H7 (cell line): ENCODE measurements around the gene TMEM127. TPM values are rescaled to one million over a fixed set of nuclear protein-coding genes. Genes with fewer than 3 reads are reported as not detected.
A peak's percentile ranks its signal among the peaks of the same experiment; 100 is the strongest.

Experiments
- DNase-seq: peaks from one replicate; pipeline ENCODE4 v3.0.0; 2012
- H3K27me3 ChIP-seq: 2 replicates; pipeline ENCODE4 v1.6.0; 2011; ENCODE audit warnings: mild to moderate bottlenecking, low read length; ENCODE audit not compliant: control insufficient read depth, insufficient read depth
- H3K36me3 ChIP-seq: replicated peaks from 2 replicates; pipeline ENCODE4 v1.5.1; 2011; ENCODE audit warnings: low read length; ENCODE audit not compliant: control insufficient read depth, insufficient read depth
- H3K4me3 ChIP-seq: 2 replicates; pipeline ENCODE4 v1.5.1; 2011; ENCODE audit warnings: low read depth, mild to moderate bottlenecking, control low read depth, low read length, moderate library complexity; ENCODE audit not compliant: insufficient read depth
- total RNA-seq: library from RNA; depleted of rRNA; stranded (reverse); fragments of >200 nt; shearing (Covaris generic); gene quantifications from 2 replicates; pipeline ENCODE4 v1.2.3, GENCODE V29; 2014

The TMEM127 gene
- total RNA-seq, 1 experiment from 2014 or later, result 13.8 TPM

DNA sequence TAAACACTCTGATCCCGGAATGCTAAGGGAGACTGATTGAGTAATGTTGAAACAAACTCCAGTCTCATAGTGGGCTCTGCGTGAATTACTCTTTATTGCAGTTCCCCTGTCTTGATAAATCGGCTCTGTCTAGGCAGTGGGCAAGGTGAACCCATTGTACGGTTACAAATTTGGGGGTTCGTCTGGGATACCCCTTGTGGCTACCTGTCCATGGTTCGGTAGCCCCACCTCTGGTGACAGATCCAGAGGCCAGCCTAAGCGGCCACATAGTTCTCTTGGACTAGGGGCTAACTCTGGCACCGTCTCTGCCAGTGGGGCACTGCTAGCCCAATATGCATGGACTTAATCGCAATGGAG is 56.1 kb downstream of the TMEM127 start:
- no peaks in the 10 kb centered on the region for H3K36me3 ChIP-seq
- no peak for DNase-seq
- H3K4me3 ChIP-seq, result peak overlapping the region; percentile 97
- no peaks in the 10 kb centered on the region for H3K27me3 ChIP-seq

GRCh38 chr2:96209011-96209728 is 56.6 kb downstream of the TMEM127 start:
- peak overlapping the region; percentile 97 for H3K4me3 ChIP-seq
- no peaks in the 10 kb centered on the region for H3K27me3 ChIP-seq
- H3K36me3 ChIP-seq, result no peaks in the 10 kb centered on the region
- no peak for DNase-seq

DNA sequence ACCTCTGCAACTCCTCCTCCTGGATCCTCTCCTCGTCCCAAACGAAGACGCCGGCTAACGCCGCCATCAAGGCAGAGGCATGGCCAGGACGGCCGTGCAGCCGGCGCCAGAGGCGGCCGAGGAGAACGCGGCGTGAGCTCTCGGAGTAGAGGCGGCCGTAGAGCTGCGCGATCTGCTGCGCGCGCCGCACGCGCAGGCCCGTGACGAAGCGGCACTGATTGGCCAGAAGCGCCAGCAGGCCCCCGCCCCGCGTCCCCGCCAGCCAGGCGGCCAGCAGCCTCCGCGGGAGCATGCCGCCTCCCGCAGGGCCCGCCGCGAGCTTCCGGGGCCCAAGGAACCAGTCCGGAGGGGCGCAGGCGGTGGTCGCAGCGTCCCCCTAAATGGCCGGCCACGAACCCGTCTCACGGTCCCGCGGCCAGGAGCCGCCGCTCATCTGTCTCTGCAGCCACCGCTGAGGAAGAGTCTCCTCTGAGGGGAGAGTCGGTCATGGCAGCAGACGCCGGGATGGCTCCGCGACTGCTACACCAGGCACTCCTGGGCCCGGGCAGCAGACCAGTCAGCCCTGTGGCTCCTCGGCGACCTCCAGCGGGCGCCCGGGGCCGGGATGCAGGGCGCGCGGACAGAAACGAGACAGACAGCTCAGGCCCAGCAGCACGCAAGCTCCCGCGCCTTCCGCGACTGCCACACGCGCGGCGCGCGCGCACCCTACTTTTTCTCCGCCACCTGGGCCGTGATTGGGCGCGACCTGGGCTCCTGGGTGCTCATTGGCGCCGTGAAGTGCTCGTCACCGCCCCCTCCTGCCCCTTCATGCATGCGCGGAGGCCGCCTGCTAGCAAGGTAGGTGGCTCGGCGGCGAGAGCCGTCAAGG is 57.4 kb downstream of the TMEM127 start, which contains the start of gene STARD7:
TSS of gene STARD7 (minus strand) at position 685 of the 868 bp plus-strand sequence. CDS start at position 292, 393 bp downstream.
- no peaks in the 10 kb centered on the region for H3K27me3 ChIP-seq
- H3K36me3 ChIP-seq, result no peaks in the 10 kb centered on the region
- DNase-seq, result peak; percentile 98
- peak within 1 kb of the TSS; percentile 97 for H3K4me3 ChIP-seq

GRCh38 chr2:96207774-96208142 is 58.0 kb downstream of the TMEM127 start:
- Histone ChIP-seq H3K27me3 (no peaks in the 10 kb centered on the region), H3K36me3 (no peaks in the 10 kb centered on the region), H3K4me3 (peak overlapping the region; percentile 97)
- no peak for DNase-seq

GRCh38 chr2:96207073-96207773 is 58.6 kb downstream of the TMEM127 start:
- DNase-seq, result no peak
- H3K27me3 ChIP-seq, result no peaks in the 10 kb centered on the region

GRCh38 chr2:96205888-96206287 is 59.9 kb downstream of the TMEM127 start:
- no peaks in the 10 kb centered on the region for H3K36me3 ChIP-seq
- H3K4me3 ChIP-seq, result no peak overlapping the region
- no peak for DNase-seq
- no peaks in the 10 kb centered on the region for H3K27me3 ChIP-seq

More at GRCh38 chr2:96207073-96207773, 58.6 kb downstream of the TMEM127 start:
- Histone ChIP-seq H3K36me3 (no peaks in the 10 kb centered on the region), H3K4me3 (peak overlapping the region; percentile 97)

GRCh38 chr2:96204836-96205624 is 60.8 kb downstream of the TMEM127 start:
- Histone ChIP-seq H3K4me3 (no peak overlapping the region), H3K36me3 (no peaks in the 10 kb centered on the region; the same call in 1 of the 2 replicates), H3K27me3 (no peaks in the 10 kb centered on the region)
- no peak for DNase-seq

GRCh38 chr2:96203130-96204028 is 62.4 kb downstream of the TMEM127 start:
- Histone ChIP-seq H3K27me3 (no peaks in the 10 kb centered on the region), H3K36me3 (no peaks in the 10 kb centered on the region; the same call in 1 of the 2 replicates), H3K4me3 (no peak overlapping the region)
- no peak for DNase-seq

GRCh38 chr2:96202152-96202854 is 63.5 kb downstream of the TMEM127 start:
- DNase-seq, result no peak
- Histone ChIP-seq H3K4me3 (no peak overlapping the region), H3K36me3 (no peaks in the 10 kb centered on the region; the same call in 1 of the 2 replicates), H3K27me3 (no peaks in the 10 kb centered on the region)

DNA sequence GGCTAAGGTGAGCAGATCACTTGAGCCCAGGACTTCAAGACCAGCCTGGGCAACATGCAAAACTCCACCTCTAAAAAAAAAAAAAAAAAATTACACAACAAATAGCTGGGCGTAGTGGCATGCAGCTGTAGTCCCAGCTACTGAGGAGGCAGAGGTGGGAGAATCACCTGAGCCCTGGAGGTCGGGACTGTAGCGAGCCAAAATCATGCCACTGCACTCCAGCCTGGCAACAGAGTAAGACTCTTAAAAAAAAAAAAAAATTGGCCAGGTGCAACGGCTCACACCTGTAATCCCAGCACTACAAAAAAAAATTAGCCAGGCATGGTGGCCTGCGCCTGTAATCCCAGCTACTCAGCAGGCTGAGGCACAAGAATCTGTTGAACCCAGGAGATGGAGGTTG is 64.5 kb downstream of the TMEM127 start:
- no peak for DNase-seq
- H3K36me3 ChIP-seq, result no peaks in the 10 kb centered on the region; the same call in 1 of the 2 replicates
- no peaks in the 10 kb centered on the region for H3K27me3 ChIP-seq
- no peak overlapping the region for H3K4me3 ChIP-seq

GRCh38 chr2:96198921-96199320 is 66.9 kb downstream of the TMEM127 start:
- Histone ChIP-seq H3K4me3 (no peak overlapping the region), H3K36me3 (peaks cover 8% of the 10 kb centered on the region), H3K27me3 (no peaks in the 10 kb centered on the region)
- no peak for DNase-seq
